Upper lobe of left lung (tissue), 4 donors: ENCODE measurements around the gene PRSS56.

Source experiments
- CTCF ChIP-seq, 6 experiments: fragments of 450-650 bp in 4 of 6; fragments of 200-600 bp in 2 of 6; sonication (generic) in 2 of 6; IDR thresholded peaks; one replicate each; pipeline ENCODE4 v1.5.1; 2016 to 2019; ENCODE audit warnings: antibody characterized with exemption in 6 of 6
- POLR2A ChIP-seq, 4 donors: fragments of 450-650 bp; IDR thresholded peaks; one replicate each; pipeline ENCODE4 v1.5.1; 2016 to 2017; ENCODE audit warnings: antibody characterized with exemption in 4 of 4, mild to moderate bottlenecking in 2 of 4
- POLR2AphosphoS5 ChIP-seq, 2 donors: sonication (generic); formaldehyde crosslinking; IDR thresholded peaks; one replicate each; pipeline ENCODE4 v1.5.1; 2017; ENCODE audit warnings: antibody characterized with exemption in 2 of 2

GRCh38 chr2:232491139-232491780 lies 28.9 kb upstream of the PRSS56 start:
- TF ChIP-seq CTCF (IDR thresholded peaks at IDR 0.05) (no peak), POLR2AphosphoS5 (IDR thresholded peaks at IDR 0.05) (no peak), POLR2A (IDR thresholded peaks at IDR 0.05) (no peak)
